Muscle of leg (tissue), 11 donors: Measurements from ENCODE around the gene GRIK3. TPM values are rescaled to one million over a fixed set of nuclear protein-coding genes. Genes with fewer than 3 reads are reported as not detected.

Source experiments
- DNase-seq: peaks from one replicate; pipeline ENCODE4 v3.0.0; 2013
- H3K27ac ChIP-seq: one replicate; pipeline ENCODE4 v1.5.1; 2013; ENCODE audit warnings: mild to moderate bottlenecking, low read length, control low read depth
- H3K27me3 ChIP-seq: one replicate; pipeline ENCODE4 v1.6.1; 2013; ENCODE audit warnings: low read length; ENCODE audit not compliant: control insufficient read depth, insufficient read depth
- H3K36me3 ChIP-seq: one replicate; pipeline ENCODE4 v1.6.1; 2013; ENCODE audit warnings: low read length; ENCODE audit not compliant: control insufficient read depth, insufficient read depth
- H3K4me1 ChIP-seq: one replicate; pipeline ENCODE4 v1.6.1; 2013; ENCODE audit warnings: low read length; ENCODE audit not compliant: control insufficient read depth, insufficient read depth
- H3K4me3 ChIP-seq: one replicate; pipeline ENCODE4 v1.5.1; 2013; ENCODE audit warnings: low read length, control low read depth
- H3K9me3 ChIP-seq: replicated peaks from 2 replicates; pipeline ENCODE4 v1.6.1; 2013; ENCODE audit warnings: low read depth, low read length; ENCODE audit not compliant: control insufficient read depth
- WGBS: methylation state at CpG from one replicate; pipeline ENCODE4 v1.1.5; 2013; ENCODE audit warnings: missing lambda C conversion rate; ENCODE audit not compliant: insufficient coverage; 5-methylcytosine and 5-hydroxymethylcytosine counted together
- polyA plus RNA-seq, 8 donors: library from polyadenylated mRNA; unstranded; fragments of 120-200 nt; gene quantifications; one replicate each; pipeline versions ENCODE4 v1.2.1 to v1.2.3, GENCODE V29; 2013; ENCODE audit warnings: inconsistent platforms in 1 of 8, low replicate concordance in 1 of 8; ENCODE audit not compliant: insufficient read length in 8 of 8, insufficient read depth in 1 of 8
- total RNA-seq: library from RNA; stranded (reverse); fragments of 120-200 nt; gene quantifications from one replicate; pipeline ENCODE4 v1.2.4, GENCODE V29; 2013

The GRIK3 gene
- total and polyA plus RNA-seq, 9 donors: 0.44 to 3.3 (median 1.1) TPM

DNA sequence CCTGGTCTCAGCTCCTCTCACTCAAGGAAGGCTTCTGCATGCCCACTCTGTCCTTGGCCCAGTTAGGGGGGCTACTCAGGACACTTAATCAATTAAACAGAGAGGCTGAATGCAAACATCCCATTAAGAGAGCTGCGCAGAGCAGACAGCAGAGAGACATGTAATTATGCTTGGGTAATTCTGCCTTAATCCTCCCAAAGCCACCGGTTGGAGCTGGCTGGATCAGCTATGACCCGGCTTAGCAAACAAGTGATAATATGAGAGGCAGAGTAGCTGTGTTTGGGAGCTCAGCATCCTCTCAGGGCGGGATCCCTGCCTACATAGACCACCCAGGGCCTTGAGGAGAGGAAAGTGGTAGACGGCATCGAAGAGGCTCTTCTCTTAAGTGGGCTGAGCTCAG, 183.2 kb downstream of the GRIK3 start:
- peaks cover 46% of the 10 kb centered on the region for H3K27me3 ChIP-seq
- no peak for DNase-seq
- no peaks in the 10 kb centered on the region for H3K36me3 ChIP-seq
- no peaks in the 10 kb centered on the region for H3K9me3 ChIP-seq
- no peaks in the 10 kb centered on the region for H3K4me1 ChIP-seq
- H3K4me3 ChIP-seq: no peak overlapping the region
- H3K27ac ChIP-seq: no peak overlapping the region
- WGBS: 63% methylated on average over 2 of the region's 6 CpGs

- H3K9me3 ChIP-seq: no peaks in the 10 kb centered on the region
- WGBS: 100% methylated on average over 1 of the region's 12 CpGs
Observed at GRCh38 chr1:36849956-36850355, 184.4 kb downstream of the GRIK3 start.

GRCh38 chr1:36847761-36848160, 186.6 kb downstream of the GRIK3 start:
- 0% methylated on average over 1 of the region's 2 CpGs for WGBS
- Histone ChIP-seq H3K4me3 (no peak overlapping the region), H3K4me1 (no peaks in the 10 kb centered on the region), H3K9me3 (no peaks in the 10 kb centered on the region), H3K36me3 (no peaks in the 10 kb centered on the region), H3K27me3 (peaks cover 39% of the 10 kb centered on the region), H3K27ac (no peak overlapping the region)
- no peak for DNase-seq

More at GRCh38 chr1:36849956-36850355, 184.4 kb downstream of the GRIK3 start:
- Histone ChIP-seq H3K4me1 (no peaks in the 10 kb centered on the region), H3K27ac (no peak overlapping the region), H3K27me3 (peaks cover 36% of the 10 kb centered on the region), H3K36me3 (no peaks in the 10 kb centered on the region), H3K4me3 (no peak overlapping the region)
- DNase-seq: no peak

- Histone ChIP-seq H3K36me3 (no peaks in the 10 kb centered on the region), H3K27me3 (peaks cover 39% of the 10 kb centered on the region), H3K4me1 (no peaks in the 10 kb centered on the region), H3K4me3 (no peak overlapping the region), H3K27ac (no peak overlapping the region), H3K9me3 (no peaks in the 10 kb centered on the region)
- 17% methylated on average over 1 of the region's 1 CpG for WGBS
- DNase-seq: no peak
Observed at GRCh38 chr1:36847186-36847585, 187.1 kb downstream of the GRIK3 start.

- no peak for DNase-seq
- Histone ChIP-seq H3K27ac (no peak overlapping the region), H3K27me3 (peaks cover 36% of the 10 kb centered on the region), H3K4me1 (no peaks in the 10 kb centered on the region), H3K36me3 (no peaks in the 10 kb centered on the region), H3K9me3 (no peaks in the 10 kb centered on the region), H3K4me3 (no peak overlapping the region)
- 30% methylated on average over 1 of the region's 1 CpG for WGBS
Observed at GRCh38 chr1:36846357-36846756, 188.0 kb downstream of the GRIK3 start.

GRCh38 chr1:36845802-36846201, 188.5 kb downstream of the GRIK3 start:
- DNase-seq: no peak
- H3K27ac ChIP-seq: no peak overlapping the region
- H3K4me1 ChIP-seq: no peaks in the 10 kb centered on the region
- H3K9me3 ChIP-seq: no peaks in the 10 kb centered on the region
- H3K4me3 ChIP-seq: no peak overlapping the region
- H3K27me3 ChIP-seq: peaks cover 35% of the 10 kb centered on the region
- WGBS: 66% methylated on average over 8 of the region's 14 CpGs
- no peaks in the 10 kb centered on the region for H3K36me3 ChIP-seq

DNA sequence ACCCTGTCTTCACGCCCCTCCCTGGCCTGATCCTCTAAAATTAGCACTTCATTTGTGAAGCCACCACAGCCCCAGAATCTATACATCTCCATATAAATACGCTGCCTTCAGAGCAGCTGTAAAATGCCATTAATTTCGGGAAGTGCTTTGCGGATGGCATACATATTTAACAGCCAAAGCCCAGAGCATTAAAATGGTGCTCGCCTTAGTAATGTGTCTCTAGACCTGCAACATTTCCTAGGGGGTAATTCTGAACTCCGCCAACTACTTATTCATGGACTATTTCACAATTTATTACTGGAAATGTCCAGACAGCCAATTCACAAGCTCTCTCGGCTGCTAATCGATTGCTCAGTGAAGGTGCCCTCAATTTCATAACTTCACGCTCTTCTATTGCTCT, 189.4 kb downstream of the GRIK3 start:
- no peaks in the 10 kb centered on the region for H3K9me3 ChIP-seq
- WGBS: 69% methylated on average over 6 of the region's 9 CpGs
- H3K4me1 ChIP-seq: no peaks in the 10 kb centered on the region
- H3K27ac ChIP-seq: no peak overlapping the region
- DNase-seq: no peak
- H3K4me3 ChIP-seq: no peak overlapping the region
- peaks cover 30% of the 10 kb centered on the region for H3K27me3 ChIP-seq
- no peaks in the 10 kb centered on the region for H3K36me3 ChIP-seq

- 73% methylated on average over 6 of the region's 11 CpGs for WGBS
- H3K4me1 ChIP-seq: no peaks in the 10 kb centered on the region
- H3K9me3 ChIP-seq: no peaks in the 10 kb centered on the region
- H3K4me3 ChIP-seq: no peak overlapping the region
- DNase-seq: no peak
- H3K36me3 ChIP-seq: no peaks in the 10 kb centered on the region
- H3K27me3 ChIP-seq: peaks cover 23% of the 10 kb centered on the region
- no peak overlapping the region for H3K27ac ChIP-seq
Observed at GRCh38 chr1:36843906-36844610, 190.3 kb downstream of the GRIK3 start.

- H3K36me3 ChIP-seq: no peaks in the 10 kb centered on the region
- H3K4me1 ChIP-seq: no peaks in the 10 kb centered on the region
- no peak overlapping the region for H3K4me3 ChIP-seq
- DNase-seq: no peak
- H3K9me3 ChIP-seq: no peaks in the 10 kb centered on the region
- H3K27me3 ChIP-seq: peaks cover 24% of the 10 kb centered on the region
- WGBS: 84% methylated on average over 10 of the region's 11 CpGs
- no peak overlapping the region for H3K27ac ChIP-seq
Observed at GRCh38 chr1:36843027-36843426, 191.3 kb downstream of the GRIK3 start.

DNA sequence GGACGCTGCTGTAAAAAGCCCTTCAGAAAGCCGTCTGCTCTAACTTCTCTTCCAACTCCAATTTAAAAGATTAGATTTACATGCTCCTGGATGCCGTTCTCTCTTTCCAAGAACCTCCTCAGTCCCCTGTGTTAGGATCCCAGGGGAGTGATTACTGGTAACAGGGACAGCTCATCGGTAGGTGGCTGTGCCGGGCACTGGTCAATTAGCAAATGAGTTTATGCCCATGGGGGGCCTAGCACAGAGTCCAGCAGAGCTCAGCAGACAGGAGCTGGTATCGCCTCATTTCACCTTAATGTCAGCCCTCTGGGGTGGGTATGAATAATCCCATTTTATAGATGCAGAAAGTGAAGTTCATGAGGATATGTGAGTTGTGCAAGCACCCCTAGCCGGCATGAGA, 191.9 kb downstream of the GRIK3 start:
- Histone ChIP-seq H3K27me3 (peaks cover 20% of the 10 kb centered on the region), H3K4me3 (no peak overlapping the region), H3K27ac (no peak overlapping the region), H3K4me1 (no peaks in the 10 kb centered on the region), H3K9me3 (no peaks in the 10 kb centered on the region), H3K36me3 (no peaks in the 10 kb centered on the region)
- WGBS: 64% methylated on average over 3 of the region's 7 CpGs
- no peak for DNase-seq

DNA sequence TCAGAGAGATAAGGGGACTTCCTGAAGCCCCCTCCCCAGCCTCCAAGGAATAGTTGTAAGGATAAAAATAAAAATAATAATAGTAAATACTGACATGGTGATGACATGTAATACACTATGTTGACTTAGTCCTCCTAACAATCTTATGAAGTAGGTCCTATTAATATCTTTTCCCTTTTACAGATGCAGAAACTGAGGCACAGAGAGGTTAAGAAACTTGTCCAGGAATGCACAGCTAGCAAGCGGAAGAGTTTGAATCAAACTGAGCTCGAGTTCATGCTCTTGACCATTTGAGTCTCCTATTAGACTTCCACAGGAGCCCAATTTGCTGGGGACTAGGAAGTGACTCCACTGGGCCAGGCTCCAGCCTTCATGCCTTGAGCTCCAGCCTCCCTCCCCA, 194.8 kb downstream of the GRIK3 start:
- H3K9me3 ChIP-seq: no peaks in the 10 kb centered on the region
- no peaks in the 10 kb centered on the region for H3K36me3 ChIP-seq
- peaks cover 19% of the 10 kb centered on the region for H3K27me3 ChIP-seq
- H3K4me1 ChIP-seq: peaks cover 15% of the 10 kb centered on the region
- no peak overlapping the region for H3K4me3 ChIP-seq
- DNase-seq: no peak
- WGBS: no CpG with 5 or more reads among the region's 2 CpGs
- H3K27ac ChIP-seq: no peak overlapping the region
